CD4-positive, alpha-beta T cell treated with Interleukin-4 for 4 hours (primary cell): Measurements from ENCODE around the gene PROC.
"Not testable (repeated sequence)": the region's sequence is repeated elsewhere in the genome, so short reads cannot be mapped to it uniquely, and the experiment has no call there.

Experiments
- DNase-seq: peaks from one replicate; pipeline ENCODE4 v3.0.0-alpha.2; 2020

PROC gene

GRCh38 chr2:127397568-127398238 lies 20.5 kb upstream of the PROC start:
- DNase-seq, result no peak

DNA sequence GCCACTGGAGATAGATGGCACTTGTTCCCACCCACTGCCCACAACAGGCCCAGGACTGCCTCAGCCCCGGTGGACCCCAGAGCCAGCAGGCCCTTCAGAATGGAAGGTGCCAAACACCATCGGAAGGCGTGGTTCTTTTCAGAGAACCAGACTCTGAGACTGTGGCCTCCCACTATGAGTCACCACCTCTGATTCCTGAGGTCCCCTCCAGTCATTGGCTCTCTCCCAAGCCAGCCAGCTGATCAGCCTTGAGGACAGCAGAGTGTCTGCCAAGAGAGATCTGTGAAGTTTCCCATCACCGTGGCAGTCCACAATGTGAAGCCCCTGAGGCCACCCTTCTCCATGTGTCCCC lies 20.0 kb upstream of the PROC start:
- DNase-seq, result peak; percentile 52

- DNase-seq, result no peak
These were observed 17.7 kb upstream of the PROC start for GRCh38 chr2:127400533-127400896.

DNA sequence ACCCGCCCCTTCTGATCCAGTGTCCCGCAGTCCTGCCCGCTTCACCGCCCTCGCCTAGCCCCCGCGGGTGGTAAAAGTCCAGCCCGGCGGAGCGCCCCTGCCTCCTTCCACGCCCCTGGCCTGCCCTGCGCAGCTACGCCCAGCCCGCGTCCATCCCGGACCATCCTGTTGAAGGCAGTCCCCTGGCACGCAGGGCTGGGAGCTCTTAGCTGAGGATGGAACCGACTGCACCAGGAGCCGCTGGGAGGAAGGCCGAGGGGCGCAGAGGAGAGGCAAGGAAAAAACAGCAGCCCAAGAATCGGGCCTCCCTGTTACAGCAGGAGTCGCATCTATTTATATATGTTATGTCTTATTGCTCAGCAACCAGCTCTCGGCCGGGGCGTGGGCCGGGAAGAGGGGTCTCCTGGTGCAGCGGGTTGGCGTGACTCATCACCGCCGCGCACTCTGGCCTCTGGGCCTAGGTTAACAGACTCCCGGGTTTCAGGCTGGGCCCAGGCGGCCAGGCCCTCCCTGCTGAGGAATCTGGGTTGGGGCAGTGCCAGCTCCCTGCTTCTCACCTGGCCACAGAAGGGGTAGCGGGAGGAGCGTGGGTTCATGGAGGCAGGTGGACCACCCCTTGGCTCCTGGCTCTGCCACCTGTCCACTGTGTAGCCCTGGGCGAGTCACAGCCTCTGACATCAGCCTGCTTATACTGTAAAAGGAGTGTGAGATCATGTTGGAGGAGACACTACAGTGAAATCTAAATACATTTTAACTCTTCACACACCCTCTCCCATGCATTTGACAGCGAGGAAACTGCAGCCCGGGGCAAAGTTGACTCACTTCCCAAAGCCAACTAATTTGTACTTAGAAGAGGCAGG lies 17.1 kb upstream of the PROC start:
- no peak for DNase-seq

GRCh38 chr2:127401757-127402695 lies 16.2 kb upstream of the PROC start:
- DNase-seq, result no peak

DNA sequence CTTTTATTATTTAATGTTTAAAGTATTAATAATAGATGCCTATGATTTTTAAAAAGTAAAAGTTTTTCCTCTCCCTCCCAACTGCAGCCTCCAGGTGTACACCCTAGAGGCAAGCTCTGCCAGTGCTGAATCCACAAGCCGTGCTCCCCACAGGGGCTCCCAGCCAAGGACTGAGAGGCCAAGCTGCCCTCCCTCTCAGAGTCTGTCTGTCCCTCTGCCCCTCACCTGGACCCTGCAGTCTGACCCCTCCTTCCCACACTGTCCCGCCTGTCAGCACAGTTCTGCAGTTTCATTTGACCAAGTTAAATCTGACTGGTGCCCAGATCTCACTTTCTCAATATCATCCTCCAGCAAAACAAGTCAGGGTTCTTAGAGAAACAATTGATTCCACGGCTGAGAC lies 14.8 kb upstream of the PROC start:
- no peak for DNase-seq

GRCh38 chr2:127404466-127405254 lies 13.6 kb upstream of the PROC start:
- no peak for DNase-seq

DNA sequence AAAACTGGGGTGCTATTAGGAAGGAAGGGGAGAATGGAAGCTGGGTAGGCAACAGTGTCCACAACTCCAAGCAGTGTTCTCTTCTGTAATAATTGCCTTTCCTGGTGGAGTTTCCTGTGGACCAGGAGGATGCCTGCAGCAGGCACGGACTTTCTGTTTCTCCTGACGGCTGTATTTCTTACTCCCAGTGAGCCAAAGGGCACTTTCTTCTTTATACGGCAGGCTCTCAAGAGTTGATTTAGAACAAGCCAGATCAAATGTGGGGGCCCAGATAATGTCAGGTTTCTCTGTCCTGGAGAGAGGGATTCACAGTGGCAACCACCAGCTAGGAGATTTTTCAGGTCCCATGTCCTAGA lies 13.0 kb upstream of the PROC start:
- DNase-seq, result no peak

GRCh38 chr2:127406454-127406853 lies 11.8 kb upstream of the PROC start:
- no peak for DNase-seq

DNA sequence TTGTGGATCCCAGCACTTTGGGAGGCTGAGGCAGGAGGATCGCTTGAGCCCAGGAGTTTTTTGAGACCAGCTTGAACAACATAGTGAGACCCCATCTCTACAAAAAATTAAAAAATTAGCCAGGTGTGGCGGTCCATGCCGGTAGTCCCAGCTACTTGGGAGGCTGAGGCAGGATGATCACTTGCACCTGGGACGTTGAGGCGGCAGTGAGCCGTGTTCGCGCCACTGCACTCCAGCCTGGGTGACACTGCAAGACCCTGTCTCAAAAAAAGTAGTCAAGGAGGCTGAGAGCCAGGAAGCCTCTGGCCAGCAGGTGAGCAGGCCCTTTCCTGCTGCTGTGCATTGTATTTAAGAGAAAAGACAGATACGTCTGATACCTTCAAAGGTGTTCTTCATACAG lies 11.1 kb upstream of the PROC start:
- no peak for DNase-seq

DNA sequence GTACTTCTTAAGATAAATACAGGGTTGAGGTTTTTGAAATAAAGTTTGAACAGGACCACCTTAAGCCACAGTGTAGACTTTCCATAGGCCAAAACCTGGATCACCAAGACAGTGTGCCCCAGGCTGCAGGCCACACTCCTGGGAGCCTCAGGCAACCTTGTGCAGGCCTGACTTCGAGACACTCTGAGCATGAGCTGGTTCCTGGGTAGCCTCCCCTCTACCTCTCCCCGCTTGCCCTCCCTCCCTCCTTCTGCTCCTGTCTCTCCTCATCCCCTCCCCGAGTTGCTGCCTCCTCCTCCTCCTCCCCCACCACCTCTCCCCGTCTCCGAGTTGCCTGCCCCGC lies 10.6 kb upstream of the PROC start:
- DNase-seq, result no peak

- DNase-seq, result peak; percentile 93
These were observed 10.0 kb upstream of the PROC start for GRCh38 chr2:127408004-127408806.

- DNase-seq, result no peak
These were observed 9.5 kb upstream of the PROC start for GRCh38 chr2:127408807-127409099.

GRCh38 chr2:127409716-127410115 lies 8.5 kb upstream of the PROC start:
- not testable (repeated sequence) for DNase-seq

GRCh38 chr2:127410871-127411652 lies 7.2 kb upstream of the PROC start:
- peak; percentile 44 for DNase-seq

- no peak for DNase-seq
These were observed 6.4 kb upstream of the PROC start for GRCh38 chr2:127411653-127412369.

DNA sequence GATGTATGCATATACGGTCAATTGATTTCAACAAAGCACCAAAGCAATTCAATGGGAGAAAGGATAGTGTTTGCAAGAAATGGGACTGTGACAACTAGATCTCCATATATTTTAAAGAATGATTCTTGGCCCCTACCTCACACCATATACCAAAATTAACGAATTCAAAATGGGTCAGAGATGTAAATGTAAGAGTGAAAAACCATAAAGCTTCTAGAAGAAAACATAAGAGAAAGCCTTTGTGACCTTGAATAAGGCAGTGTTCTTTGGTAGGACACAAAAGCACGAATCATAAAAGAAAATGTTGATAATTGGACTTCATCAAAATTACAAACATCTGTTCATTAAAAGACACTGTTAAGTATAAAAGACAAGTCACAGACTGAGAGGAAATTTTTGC lies 5.0 kb upstream of the PROC start:
- DNase-seq, result no peak

GRCh38 chr2:127413782-127414637 lies 4.2 kb upstream of the PROC start:
- DNase-seq, result no peak
